Left lung (tissue), 10 donors: ENCODE measurements around the gene EEF2K. TPM values are rescaled to one million over a fixed set of nuclear protein-coding genes. Genes with fewer than 3 reads are reported as not detected.
A peak's percentile ranks its signal among the peaks of the same experiment; 100 is the strongest.

Source experiments
- ATAC-seq: fragments of 200-7000 bp; cut with Tn5 transposase; one replicate; pipeline ENCODE4 v1.9.1; 2020; ENCODE audit warnings: moderate library complexity
- DNase-seq, 4 donors: peaks; one replicate each; pipeline ENCODE4 v3.0.0-alpha.2; 2013 to 2020
- H3K27ac ChIP-seq, 2 donors: fragments of 200-600 bp; sonication (generic) in 1 of 2; one replicate each; pipeline versions ENCODE4 v1.5.0 to v1.8.0; 2020 to 2021
- H3K27me3 ChIP-seq, 2 donors: fragments of 200-600 bp; sonication (generic) in 1 of 2; one replicate each; pipeline versions ENCODE4 v1.5.0 to v1.8.0; 2020 to 2021
- H3K36me3 ChIP-seq, 2 donors: fragments of 200-600 bp; sonication (generic) in 1 of 2; one replicate each; pipeline versions ENCODE4 v1.5.0 to v1.8.0; 2020 to 2021
- H3K4me1 ChIP-seq, 2 donors: fragments of 200-600 bp; one replicate each; pipeline ENCODE4 v1.8.0; 2021
- H3K4me3 ChIP-seq, 2 donors: fragments of 200-600 bp; sonication (generic) in 1 of 2; one replicate each; pipeline versions ENCODE4 v1.5.0 to v1.8.0; 2020 to 2021; ENCODE audit warnings: mild to moderate bottlenecking in 1 of 2
- H3K9me3 ChIP-seq, 2 donors: fragments of 200-600 bp; sonication (generic) in 1 of 2; one replicate each; pipeline versions ENCODE4 v1.5.0 to v1.8.0; 2020 to 2021
- intact Hi-C, 2 donors: fragments of 100-400 bp; cut with DNase I; formaldehyde crosslinking; loops; one replicate each; pipeline versions ENCODE4 v1.11.2 to v1.14.2; 2022
- polyA plus RNA-seq, 6 donors: library from polyadenylated mRNA; unstranded; fragments of 120-200 nt; gene quantifications; one replicate each; pipeline ENCODE4 v1.2.1, GENCODE V29; 2013; ENCODE audit not compliant: insufficient read length in 6 of 6
- total RNA-seq, 2 donors: library from RNA; stranded (reverse); fragmentation: NEBNext Ultra II Directional; extraction: Animal tissue kit (Norgen Biotek cat#: 25700); gene quantifications; one replicate each; pipeline ENCODE4 v1.2.1, GENCODE V29; 2021
- TF ChIP-seq, protein P1 (sequence below), 2 donors: fragments of 200-600 bp; sonication (generic) in 1 of 2; IDR thresholded peaks; one replicate each; pipeline versions ENCODE4 v1.5.0 to v1.8.0; 2021; ENCODE audit warnings: antibody characterized with exemption in 2 of 2
- donor health status: DM: no; HTN: yes; CAD: no.
- donor health status: DM: no; HTN: no; CAD: no.

Gene EEF2K
- total and polyA plus RNA-seq, 8 donors, result 21.2 to 32.8 (median 23.7) TPM

GRCh38 chr16:22192261-22193062 lies 13.6 kb upstream of the EEF2K start:
- peak overlapping the region; percentile 24 to 77 for H3K4me3 ChIP-seq
- ATAC-seq, result peak; percentile 19

DNA sequence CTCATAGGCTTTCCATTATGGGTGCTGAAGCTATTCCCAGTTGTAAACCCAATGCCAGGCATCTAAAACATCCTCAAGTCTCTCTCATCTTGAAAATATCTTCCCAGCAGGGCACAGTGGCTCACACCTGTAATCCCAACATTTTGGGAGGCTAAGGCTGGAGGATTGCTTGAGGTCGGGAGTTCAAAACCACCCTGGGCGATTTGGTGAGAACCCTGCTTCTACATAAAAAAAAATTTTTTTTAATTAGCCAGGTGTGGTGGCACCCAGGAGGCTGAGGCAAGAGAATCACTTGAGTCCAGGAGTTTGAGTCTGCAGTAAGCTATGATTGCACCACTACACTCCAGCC lies 13.0 kb upstream of the EEF2K start:
- ATAC-seq, result no peak
- H3K9me3 ChIP-seq, result no peaks in the 10 kb centered on the region
- TF ChIP-seq, protein P1, sequence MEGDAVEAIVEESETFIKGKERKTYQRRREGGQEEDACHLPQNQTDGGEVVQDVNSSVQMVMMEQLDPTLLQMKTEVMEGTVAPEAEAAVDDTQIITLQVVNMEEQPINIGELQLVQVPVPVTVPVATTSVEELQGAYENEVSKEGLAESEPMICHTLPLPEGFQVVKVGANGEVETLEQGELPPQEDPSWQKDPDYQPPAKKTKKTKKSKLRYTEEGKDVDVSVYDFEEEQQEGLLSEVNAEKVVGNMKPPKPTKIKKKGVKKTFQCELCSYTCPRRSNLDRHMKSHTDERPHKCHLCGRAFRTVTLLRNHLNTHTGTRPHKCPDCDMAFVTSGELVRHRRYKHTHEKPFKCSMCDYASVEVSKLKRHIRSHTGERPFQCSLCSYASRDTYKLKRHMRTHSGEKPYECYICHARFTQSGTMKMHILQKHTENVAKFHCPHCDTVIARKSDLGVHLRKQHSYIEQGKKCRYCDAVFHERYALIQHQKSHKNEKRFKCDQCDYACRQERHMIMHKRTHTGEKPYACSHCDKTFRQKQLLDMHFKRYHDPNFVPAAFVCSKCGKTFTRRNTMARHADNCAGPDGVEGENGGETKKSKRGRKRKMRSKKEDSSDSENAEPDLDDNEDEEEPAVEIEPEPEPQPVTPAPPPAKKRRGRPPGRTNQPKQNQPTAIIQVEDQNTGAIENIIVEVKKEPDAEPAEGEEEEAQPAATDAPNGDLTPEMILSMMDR (IDR thresholded peaks at IDR 0.05), result no peak
- H3K36me3 ChIP-seq, result no peaks in the 10 kb centered on the region
- peaks cover 20 to 41% of the 10 kb centered on the region in 2 donors for H3K4me1 ChIP-seq
- H3K4me3 ChIP-seq, result no peak overlapping the region
- H3K27ac ChIP-seq, result peak overlapping the region; percentile 93 to 97
- DNase-seq, result no peak
- intact Hi-C loops, result no loop called here
- no peaks in the 10 kb centered on the region for H3K27me3 ChIP-seq

More at GRCh38 chr16:22192261-22193062, 13.6 kb upstream of the EEF2K start:
- Histone ChIP-seq H3K4me1 (peaks cover 20 to 41% of the 10 kb centered on the region in 2 donors), H3K27ac (peak overlapping the region; percentile 93 to 97), H3K27me3 (no peaks in the 10 kb centered on the region), H3K36me3 (no peaks in the 10 kb centered on the region), H3K9me3 (no peaks in the 10 kb centered on the region)
- TF ChIP-seq, protein P1 (IDR thresholded peaks at IDR 0.05), result no peak
- DNase-seq, result peak; percentile 71 to 92 (median 87)
- intact Hi-C loops, result no loop called here

GRCh38 chr16:22194707-22195444 lies 11.2 kb upstream of the EEF2K start:
- H3K36me3 ChIP-seq, result no peaks in the 10 kb centered on the region
- no peak for ATAC-seq

DNA sequence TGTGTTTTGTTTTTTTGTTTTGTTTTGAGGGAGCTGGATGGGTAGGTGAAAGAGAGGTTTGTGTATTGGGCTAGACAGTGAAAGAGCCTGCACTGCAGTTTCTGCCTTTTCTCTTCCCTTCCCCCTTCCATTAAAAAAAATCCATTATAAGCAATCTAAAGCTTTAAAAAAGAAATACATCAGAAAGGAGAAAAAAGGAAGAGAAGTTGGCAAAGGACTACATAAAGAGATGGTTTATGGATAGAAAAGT lies 10.7 kb upstream of the EEF2K start:
- peak overlapping the region in 1 of 2 donors; percentile 53 for H3K4me3 ChIP-seq
- TF ChIP-seq, protein P1 (IDR thresholded peaks at IDR 0.05), result no peak

More at GRCh38 chr16:22194707-22195444, 11.2 kb upstream of the EEF2K start:
- no peak for DNase-seq
- Histone ChIP-seq H3K27me3 (no peaks in the 10 kb centered on the region), H3K9me3 (no peaks in the 10 kb centered on the region), H3K4me3 (no peak overlapping the region), H3K4me1 (peaks cover 12 to 35% of the 10 kb centered on the region in 2 donors), H3K27ac (peak overlapping the region in 1 of 2 donors; percentile 70)
- TF ChIP-seq, protein P1 (IDR thresholded peaks at IDR 0.05), result no peak
- intact Hi-C loops, result loop anchor here in 1 of 2 donors (5.0 kb wide), 1 partner anchor 102 kb away; the partner anchor contains the start of gene POLR3E

More for the DNA sequence above, 10.7 kb upstream of the EEF2K start:
- Histone ChIP-seq H3K4me1 (peaks cover 12 to 32% of the 10 kb centered on the region in 2 donors), H3K27me3 (no peaks in the 10 kb centered on the region), H3K9me3 (no peaks in the 10 kb centered on the region), H3K36me3 (no peaks in the 10 kb centered on the region), H3K27ac (peak overlapping the region; percentile 70 to 88)
- intact Hi-C loops, result loop anchor here in 1 of 2 donors (5.0 kb wide), 1 partner anchor 102 kb away; the partner anchor contains the start of gene POLR3E
- DNase-seq (no peak), ATAC-seq (no peak)
